Neural progenitor cell (in vitro differentiated cells): ENCODE measurements around the gene AGPS.

Source experiments
- CTCF ChIP-seq: fragments of 200-600 bp; sonication (generic); IDR thresholded peaks from 2 replicates; pipeline ENCODE4 v1.5.1; 2017; ENCODE audit warnings: antibody characterized with exemption, mild to moderate bottlenecking
- EZH2 ChIP-seq: fragments of 200-600 bp; sonication (generic); IDR thresholded peaks from 2 replicates; pipeline ENCODE4 v1.6.1; 2017; ENCODE audit warnings: antibody characterized with exemption, mild to moderate bottlenecking, moderate library complexity

- TF ChIP-seq CTCF (no peak), EZH2 (no peak)
These were observed 40.1 kb downstream of the AGPS start for GRCh38 chr2:177432703-177433102.
